Testis (tissue), 5 donors: ENCODE measurements around the gene KCTD13. TPM values are rescaled to one million over a fixed set of nuclear protein-coding genes. Genes with fewer than 3 reads are reported as not detected.

ENCODE experiments used
- DNase-seq: peaks from one replicate; pipeline ENCODE4 v3.0.0-alpha.2; 2019
- H3K27ac ChIP-seq, 2 donors: fragments of 200-600 bp; sonication (generic); one replicate each; pipeline ENCODE4 v1.5.1; 2019
- H3K27me3 ChIP-seq: fragments of 200-600 bp; sonication (generic); one replicate; pipeline ENCODE4 v1.5.1; 2019
- H3K36me3 ChIP-seq: fragments of 200-600 bp; sonication (generic); one replicate; pipeline ENCODE4 v1.5.1; 2017; ENCODE audit warnings: low read depth; ENCODE audit errors: missing control alignments
- H3K4me1 ChIP-seq: fragments of 200-600 bp; sonication (generic); one replicate; pipeline ENCODE4 v1.5.1; 2019
- H3K4me3 ChIP-seq, 2 donors: fragments of 200-600 bp; sonication (generic); one replicate each; pipeline ENCODE4 v1.5.1; 2017 to 2019
- H3K9me3 ChIP-seq: fragments of 200-600 bp; sonication (generic); one replicate; pipeline ENCODE4 v1.5.1; 2017
- CTCF ChIP-seq, 3 experiments: fragments of 450-650 bp in 2 of 3; fragments of 200-600 bp in 1 of 3; sonication (generic) in 1 of 3; IDR thresholded peaks; one replicate each; pipeline ENCODE4 v1.5.1; 2016 to 2019; ENCODE audit warnings: antibody characterized with exemption in 3 of 3, mild to moderate bottlenecking in 2 of 3, moderate library complexity in 1 of 3
- POLR2A ChIP-seq: fragments of 450-650 bp; IDR thresholded peaks from one replicate; pipeline ENCODE4 v1.6.1; 2017; ENCODE audit warnings: antibody characterized with exemption, mild to moderate bottlenecking, moderate library complexity
- WGBS, 2 donors: methylation state at CpG; one replicate each; pipeline ENCODE4 v1.1.5; 2018; 5-methylcytosine and 5-hydroxymethylcytosine counted together
- intact Hi-C: fragments of 100-400 bp; cut with DNase I; formaldehyde crosslinking; loops from one replicate; pipeline ENCODE4 v1.15.1; 2023; ENCODE audit warnings: low total_unique reads
- long read RNA-seq, 2 donors: transcript quantifications; one replicate each; lab custom pipeline, GENCODE V29; 2026
- polyA plus RNA-seq: library from polyadenylated mRNA; stranded (reverse); fragments of 350-450 nt; fragmentation: Illumina TruSeq; extraction: RNeasy Lipid Tissue Mini Kit (QIAGEN cat#74804); gene quantifications from one replicate; pipeline ENCODE4 v1.2.3, GENCODE V29; 2014; ENCODE audit warnings: low read depth, low replicate concordance; ENCODE audit not compliant: insufficient read depth
- total RNA-seq, 2 donors: library from RNA; depleted of rRNA; stranded (reverse); fragments of >200 nt; gene quantifications; one replicate each; pipeline ENCODE4 v1.2.3, GENCODE V29; 2016

Gene KCTD13
- 100 to 1,000 TPM; 202 to 241 TPM for total RNA-seq
- polyA plus RNA-seq: 126 TPM
- long read RNA-seq, donor 1, full-length matches to known transcripts: 12 of 12 reads
- long read RNA-seq, donor 1, partial matches to known transcripts: 0 of 12 reads
- long read RNA-seq, donor 1, other reads (novel, unspliced or antisense): 0 of 12 reads
- long read RNA-seq, donor 2, transcript KCTD13-208 (6 exons, 2,528 nt): major isoform, 8 of 8 reads
- long read RNA-seq, donor 2, partial matches to known transcripts: 0 of 8 reads
- long read RNA-seq, donor 2, other reads (novel, unspliced or antisense): 0 of 8 reads

- H3K4me1 ChIP-seq: peaks cover 18% of the 10 kb centered on the region
- 0 to 1% methylated on average over 24 to 83 of the region's 89 CpGs for WGBS, 2 donors
- H3K9me3 ChIP-seq: no peaks in the 10 kb centered on the region
- H3K4me3 ChIP-seq: peak within 1 kb of the TSS; percentile 66 to 82
- H3K36me3 ChIP-seq: no peaks in the 10 kb centered on the region
- peak within 1 kb of the TSS; percentile 80 to 91 for H3K27ac ChIP-seq
- TF ChIP-seq POLR2A (peak; percentile 60), CTCF (IDR thresholded peaks at IDR 0.05) (no peak)
- intact Hi-C loops: no loop called here
- peak; percentile 89 for DNase-seq
- H3K27me3 ChIP-seq: no peaks in the 10 kb centered on the region
Observed at GRCh38 chr16:29925781-29926710, at the start of gene KCTD13. TSS of gene KCTD13 (minus strand) at chr16:29926226. CDS start at chr16:29926033, 193 bp downstream.

GRCh38 chr16:29975134-29975538 lies 49.1 kb upstream of the KCTD13 start:
- Histone ChIP-seq H3K4me3 (peak overlapping the region in 1 of 2 donors; percentile 90), H3K36me3 (no peaks in the 10 kb centered on the region), H3K27ac (peak overlapping the region; percentile 69 to 95), H3K9me3 (no peaks in the 10 kb centered on the region), H3K4me1 (peaks cover 24% of the 10 kb centered on the region), H3K27me3 (no peaks in the 10 kb centered on the region)
- WGBS, 2 donors: 30% methylated on average over 5 of the region's 5 CpGs
- intact Hi-C loops: no loop called here
- DNase-seq: no peak
- TF ChIP-seq CTCF (IDR thresholded peaks at IDR 0.05) (no peak), POLR2A (no peak)

- peak overlapping the region; percentile 90 to 96 for H3K4me3 ChIP-seq
- 1 to 2% methylated on average over 23 to 31 of the region's 31 CpGs for WGBS, 2 donors
- DNase-seq: peak; percentile 26
- peak overlapping the region; percentile 69 to 95 for H3K27ac ChIP-seq
- TF ChIP-seq CTCF (IDR thresholded peaks at IDR 0.05) (no peak), POLR2A (no peak)
- H3K27me3 ChIP-seq: no peaks in the 10 kb centered on the region
- intact Hi-C loops: no loop called here
- H3K4me1 ChIP-seq: peaks cover 24% of the 10 kb centered on the region
- no peaks in the 10 kb centered on the region for H3K9me3 ChIP-seq
- no peaks in the 10 kb centered on the region for H3K36me3 ChIP-seq
Observed at GRCh38 chr16:29974291-29975133, 48.5 kb upstream of the KCTD13 start.

- TF ChIP-seq POLR2A: peak; percentile 84
- TF ChIP-seq CTCF (IDR thresholded peaks at IDR 0.05): no peak
- H3K4me3 ChIP-seq: peak within 1 kb of the TSS; percentile 90 to 96
- peaks cover 24% of the 10 kb centered on the region for H3K4me1 ChIP-seq
- peak within 1 kb of the TSS; percentile 69 to 95 for H3K27ac ChIP-seq
- H3K9me3 ChIP-seq: no peaks in the 10 kb centered on the region
- H3K27me3 ChIP-seq: no peaks in the 10 kb centered on the region
- WGBS, 2 donors: 1 to 4% methylated on average over 26 to 75 of the region's 75 CpGs
- intact Hi-C loops: no loop called here
- DNase-seq: peak; percentile 98
- H3K36me3 ChIP-seq: no peaks in the 10 kb centered on the region
Observed at GRCh38 chr16:29973384-29974246, 47.6 kb upstream of the KCTD13 start, which contains the start of gene TAOK2. TSS of gene TAOK2 (plus strand) at chr16:29973868. CDS start at chr16:29977773, 3,905 bp downstream.
